GM19193 (cell line): ENCODE data around the gene ACAD9.

Source experiments
- POLR2A ChIP-seq: IDR thresholded peaks from 4 replicates; pipeline ENCODE4 v1.6.1; 2011; ENCODE audit not compliant: insufficient read depth, insufficient read length; ENCODE audit errors: extremely low read depth

Gene ACAD9

GRCh38 chr3:128914966-128915645 is 35.7 kb downstream of the ACAD9 start:
- TF ChIP-seq POLR2A = no peak

- TF ChIP-seq POLR2A = no peak
Measured at GRCh38 chr3:128917291-128917690, 37.9 kb downstream of the ACAD9 start.

GRCh38 chr3:128919988-128920387 is 40.6 kb downstream of the ACAD9 start:
- no peak for TF ChIP-seq POLR2A

- TF ChIP-seq POLR2A = no peak
Measured at GRCh38 chr3:128922804-128923459, 43.5 kb downstream of the ACAD9 start.

- no peak for TF ChIP-seq POLR2A
Measured at GRCh38 chr3:128923576-128923975, 44.2 kb downstream of the ACAD9 start.

GRCh38 chr3:128929364-128929763 is 49.9 kb downstream of the ACAD9 start:
- TF ChIP-seq POLR2A = no peak

GRCh38 chr3:128931046-128931445 is 51.6 kb downstream of the ACAD9 start:
- TF ChIP-seq POLR2A = no peak

- TF ChIP-seq POLR2A = no peak
Measured at GRCh38 chr3:128932516-128933212, 53.2 kb downstream of the ACAD9 start.

- no peak for TF ChIP-seq POLR2A
Measured at GRCh38 chr3:128933213-128933921, 53.9 kb downstream of the ACAD9 start.

GRCh38 chr3:128933922-128934253 is 54.5 kb downstream of the ACAD9 start:
- TF ChIP-seq POLR2A = no peak

GRCh38 chr3:128935922-128936321 is 56.5 kb downstream of the ACAD9 start:
- TF ChIP-seq POLR2A = no peak

- TF ChIP-seq POLR2A = no peak
Measured at GRCh38 chr3:128936341-128936740, 56.9 kb downstream of the ACAD9 start.

- no peak for TF ChIP-seq POLR2A
Measured at GRCh38 chr3:128940252-128940651, 60.8 kb downstream of the ACAD9 start.

- no peak for TF ChIP-seq POLR2A
Measured at GRCh38 chr3:128942161-128942952, 62.9 kb downstream of the ACAD9 start.
